ENCODE data around the gene PTPN12. TPM values are rescaled to one million over a fixed set of nuclear protein-coding genes. Genes with fewer than 3 reads are reported as not detected.

Gene PTPN12
- total and polyA plus RNA-seq, 10 donors, result 32.1 to 183 (median 130) TPM

GRCh38 chr7:77627309-77627676 lies 90.2 kb downstream of the PTPN12 start:
- no peaks in the 10 kb centered on the region for H3K27me3 ChIP-seq (replicated peaks in 1 of 7)
- H3K27ac ChIP-seq, result no peak overlapping the region
- no peak for TF ChIP-seq POLR2A (IDR thresholded peaks at IDR 0.05)
- no peak for TF ChIP-seq POLR2AphosphoS5 (IDR thresholded peaks at IDR 0.05)
- no peak for TF ChIP-seq CTCF (IDR thresholded peaks at IDR 0.05 in 8 of 11, conservative IDR thresholded peaks at IDR 0.05 in 3 of 11)

DNA sequence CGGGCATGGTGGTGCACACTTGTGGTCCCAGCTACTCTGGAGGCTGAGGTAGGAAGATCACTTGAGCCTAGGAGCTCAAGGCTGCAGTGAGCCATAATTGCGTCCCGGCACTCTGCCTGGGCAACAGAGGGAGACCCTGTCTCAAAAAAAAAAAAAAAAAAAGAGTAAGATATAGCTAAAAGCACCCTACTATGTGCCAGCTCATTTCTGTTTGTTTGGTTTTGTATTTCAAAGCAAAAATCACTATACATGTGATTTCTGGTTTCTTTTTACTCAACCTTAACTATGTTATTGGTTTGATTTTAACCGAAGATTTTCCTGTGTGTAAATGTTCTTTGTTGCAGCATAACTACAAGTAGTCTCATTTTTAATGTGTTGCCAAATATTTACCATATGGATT lies 92.7 kb downstream of the PTPN12 start:
- 93 to 98% (median 95%) methylated on average over 4 of the region's 4 CpGs for WGBS, 5 donors
- TF ChIP-seq POLR2AphosphoS5 (IDR thresholded peaks at IDR 0.05) (no peak), CTCF (IDR thresholded peaks at IDR 0.05 in 8 of 11, conservative IDR thresholded peaks at IDR 0.05 in 3 of 11) (no peak)

More at GRCh38 chr7:77627309-77627676, 90.2 kb downstream of the PTPN12 start:
- no peak for DNase-seq
- intact Hi-C loops (cut with DNase I; ENCODE audit: low total_unique reads), result no loop called here
- Histone ChIP-seq H3K9me3 (no peaks in the 10 kb centered on the region), H3K36me3 (peaks cover 0 to 98% (median 30%) of the 10 kb centered on the region in 6 donors), H3K4me3 (no peak overlapping the region), H3K4me1 (peaks cover 0 to 7% (median 2%) of the 10 kb centered on the region in 6 donors)

GRCh38 chr7:77631820-77632219 lies 94.7 kb downstream of the PTPN12 start:
- intact Hi-C loops (cut with DNase I; ENCODE audit: low total_unique reads), result no loop called here
- Histone ChIP-seq H3K27ac (peak overlapping the region in 1 of 8 donors; percentile 33), H3K4me1 (peaks cover 0 to 7% (median 2%) of the 10 kb centered on the region in 6 donors), H3K4me3 (no peak overlapping the region), H3K36me3 (peaks cover 0 to 100% (median 31%) of the 10 kb centered on the region in 6 donors), H3K27me3 (replicated peaks in 1 of 7) (no peaks in the 10 kb centered on the region), H3K9me3 (no peaks in the 10 kb centered on the region)
- DNase-seq, result no peak
- WGBS, 5 donors, result 56 to 84% (median 69%) methylated on average over 2 of the region's 2 CpGs
- no peak for TF ChIP-seq POLR2A (IDR thresholded peaks at IDR 0.05)
- no peak for TF ChIP-seq POLR2AphosphoS5 (IDR thresholded peaks at IDR 0.05)
- no peak for TF ChIP-seq CTCF (IDR thresholded peaks at IDR 0.05 in 8 of 11, conservative IDR thresholded peaks at IDR 0.05 in 3 of 11)

More for the DNA sequence above, 92.7 kb downstream of the PTPN12 start:
- DNase-seq, result no peak
- H3K27me3 ChIP-seq (replicated peaks in 1 of 7), result no peaks in the 10 kb centered on the region
- no peak overlapping the region for H3K27ac ChIP-seq
- H3K4me1 ChIP-seq, result peaks cover 0 to 7% (median 2%) of the 10 kb centered on the region in 6 donors
- intact Hi-C loops (cut with DNase I; ENCODE audit: low total_unique reads), result no loop called here
- no peaks in the 10 kb centered on the region for H3K9me3 ChIP-seq
- peaks cover 0 to 98% (median 28%) of the 10 kb centered on the region in 6 donors for H3K36me3 ChIP-seq
- H3K4me3 ChIP-seq, result no peak overlapping the region

GRCh38 chr7:77644774-77645173 lies 107.7 kb downstream of the PTPN12 start:
- H3K27me3 ChIP-seq (replicated peaks in 1 of 7), result no peaks in the 10 kb centered on the region
- 76 to 85% (median 81%) methylated on average over 4 of the region's 4 CpGs for WGBS, 5 donors
- no peak overlapping the region for H3K4me3 ChIP-seq
- no peak overlapping the region for H3K27ac ChIP-seq
- H3K36me3 ChIP-seq, result peaks cover 2 to 92% (median 37%) of the 10 kb centered on the region in 6 donors
- no peak for TF ChIP-seq POLR2A (IDR thresholded peaks at IDR 0.05)
- H3K4me1 ChIP-seq, result peaks cover 0 to 4% (median 0%) of the 10 kb centered on the region in 6 donors
- H3K9me3 ChIP-seq, result no peaks in the 10 kb centered on the region
- no peak for DNase-seq
- intact Hi-C loops (cut with DNase I; ENCODE audit: low total_unique reads), result no loop called here
